ENCODE measurements around the gene MTAP. TPM values are rescaled to one million over a fixed set of nuclear protein-coding genes. Genes with fewer than 3 reads are reported as not detected.

MTAP gene
- total and polyA plus RNA-seq, 2 of the 13 experiments (the other 11 are each of a cell fraction or from before 2014, with no cell fraction given) = 16.7 to 51.2 TPM

DNA sequence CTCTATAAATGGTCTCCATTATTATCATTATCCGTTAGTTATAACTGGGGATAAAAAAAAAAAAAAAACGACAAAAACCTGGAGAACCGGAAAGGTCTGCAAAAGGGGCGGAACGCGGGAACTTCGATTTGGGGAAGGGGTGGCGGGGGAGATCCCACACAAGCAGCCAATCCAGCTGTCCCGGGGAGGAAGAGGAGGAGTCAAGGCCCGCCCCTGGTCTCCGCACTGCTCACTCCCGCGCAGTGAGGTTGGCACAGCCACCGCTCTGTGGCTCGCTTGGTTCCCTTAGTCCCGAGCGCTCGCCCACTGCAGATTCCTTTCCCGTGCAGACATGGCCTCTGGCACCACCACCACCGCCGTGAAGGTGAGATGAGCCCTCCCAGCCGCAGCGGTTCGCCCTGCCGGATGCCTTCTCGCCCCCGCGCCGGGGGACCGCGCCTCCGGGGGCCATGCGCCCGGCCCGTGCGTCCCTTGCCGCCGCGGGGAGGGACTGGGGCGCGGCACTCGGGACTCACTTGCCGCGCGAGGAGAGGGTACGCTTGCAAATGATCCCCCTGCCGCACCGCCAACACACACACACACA is at the start of gene MTAP (continued):
- TF ChIP-seq NFE2L2 (IDR thresholded peaks at IDR 0.05; ENCODE audit: low read length) = no peak
- TF ChIP-seq, protein P1, sequence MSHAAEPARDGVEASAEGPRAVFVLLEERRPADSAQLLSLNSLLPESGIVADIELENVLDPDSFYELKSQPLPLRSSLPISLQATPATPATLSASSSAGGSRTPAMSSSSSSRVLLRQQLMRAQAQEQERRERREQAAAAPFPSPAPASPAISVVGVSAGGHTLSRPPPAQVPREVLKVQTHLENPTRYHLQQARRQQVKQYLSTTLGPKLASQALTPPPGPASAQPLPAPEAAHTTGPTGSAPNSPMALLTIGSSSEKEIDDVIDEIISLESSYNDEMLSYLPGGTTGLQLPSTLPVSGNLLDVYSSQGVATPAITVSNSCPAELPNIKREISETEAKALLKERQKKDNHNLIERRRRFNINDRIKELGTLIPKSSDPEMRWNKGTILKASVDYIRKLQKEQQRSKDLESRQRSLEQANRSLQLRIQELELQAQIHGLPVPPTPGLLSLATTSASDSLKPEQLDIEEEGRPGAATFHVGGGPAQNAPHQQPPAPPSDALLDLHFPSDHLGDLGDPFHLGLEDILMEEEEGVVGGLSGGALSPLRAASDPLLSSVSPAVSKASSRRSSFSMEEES (CRISPR knock-in tag; IDR thresholded peaks at IDR 0.05) = no peak
- TF ChIP-seq KAT7 (CRISPR knock-in tag; IDR thresholded peaks at IDR 0.05; ENCODE audit: borderline replicate concordance) = no peak; the same call in 1 of the 2 replicates
- peak; percentile 46; the same call in 1 of the 2 replicates for TF ChIP-seq ZNF501 (CRISPR knock-in tag; IDR thresholded peaks at IDR 0.05)
- no peak for TF ChIP-seq MIER2 (CRISPR knock-in tag; IDR thresholded peaks at IDR 0.05)
- TF ChIP-seq NAIF1 (CRISPR knock-in tag; IDR thresholded peaks at IDR 0.05; ENCODE audit: borderline replicate concordance) = no peak
- no peak for TF ChIP-seq RORA (CRISPR knock-in tag; IDR thresholded peaks at IDR 0.05)
- TF ChIP-seq, protein P2, sequence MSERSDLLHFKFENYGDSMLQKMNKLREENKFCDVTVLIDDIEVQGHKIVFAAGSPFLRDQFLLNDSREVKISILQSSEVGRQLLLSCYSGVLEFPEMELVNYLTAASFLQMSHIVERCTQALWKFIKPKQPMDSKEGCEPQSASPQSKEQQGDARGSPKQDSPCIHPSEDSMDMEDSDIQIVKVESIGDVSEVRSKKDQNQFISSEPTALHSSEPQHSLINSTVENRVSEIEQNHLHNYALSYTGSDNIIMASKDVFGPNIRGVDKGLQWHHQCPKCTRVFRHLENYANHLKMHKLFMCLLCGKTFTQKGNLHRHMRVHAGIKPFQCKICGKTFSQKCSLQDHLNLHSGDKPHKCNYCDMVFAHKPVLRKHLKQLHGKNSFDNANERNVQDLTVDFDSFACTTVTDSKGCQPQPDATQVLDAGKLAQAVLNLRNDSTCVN (CRISPR knock-in tag; IDR thresholded peaks at IDR 0.05; ENCODE audit: borderline replicate concordance) = no peak
- TF ChIP-seq RCOR2 (CRISPR knock-in tag; IDR thresholded peaks at IDR 0.05) = no peak
- no peak for TF ChIP-seq SNAI1 (CRISPR knock-in tag; IDR thresholded peaks at IDR 0.05; ENCODE audit: borderline replicate concordance)
- no peak; the same call in 1 of the 2 replicates for TF ChIP-seq ZNF451 (CRISPR knock-in tag; IDR thresholded peaks at IDR 0.05)
- TF ChIP-seq, protein P3, sequence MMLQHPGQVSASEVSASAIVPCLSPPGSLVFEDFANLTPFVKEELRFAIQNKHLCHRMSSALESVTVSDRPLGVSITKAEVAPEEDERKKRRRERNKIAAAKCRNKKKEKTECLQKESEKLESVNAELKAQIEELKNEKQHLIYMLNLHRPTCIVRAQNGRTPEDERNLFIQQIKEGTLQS (CRISPR knock-in tag; IDR thresholded peaks at IDR 0.05) = no peak; the same call in 1 of the 2 replicates
- peak; percentile 18 for TF ChIP-seq TBL1XR1 (IDR thresholded peaks at IDR 0.05; ENCODE audit: borderline replicate concordance, low read length, partially characterized antibody)
- TF ChIP-seq ZNF720 (CRISPR knock-in tag; IDR thresholded peaks at IDR 0.05) = no peak
- TF ChIP-seq PRPF4 (IDR thresholded peaks at IDR 0.05; ENCODE audit: low read depth, low read length, poor library complexity, severe bottlenecking) = no peak
- TF ChIP-seq CHD4 (IDR thresholded peaks at IDR 0.05; ENCODE audit: borderline replicate concordance, low read length) = no peak
- TF ChIP-seq TSC22D2 (CRISPR knock-in tag; IDR thresholded peaks at IDR 0.05; ENCODE audit: borderline replicate concordance) = no peak
- TF ChIP-seq ZNF773 (CRISPR knock-in tag; IDR thresholded peaks at IDR 0.05; ENCODE audit: borderline replicate concordance) = no peak
- TF ChIP-seq HNRNPUL1 (IDR thresholded peaks at IDR 0.05; ENCODE audit: low read depth, low read length) = no peak
- TF ChIP-seq CBX1 (IDR thresholded peaks at IDR 0.05; ENCODE audit: low read depth) = no peak
- no peak for TF ChIP-seq CHD2 (IDR thresholded peaks at IDR 0.05; ENCODE audit: low read depth, low read length)
- TF ChIP-seq ZFP82 (CRISPR knock-in tag; IDR thresholded peaks at IDR 0.05; ENCODE audit: borderline replicate concordance) = 0 out of 2 replicates have a peak, but pooled peaks have one; percentile 52
- TF ChIP-seq, protein P4, sequence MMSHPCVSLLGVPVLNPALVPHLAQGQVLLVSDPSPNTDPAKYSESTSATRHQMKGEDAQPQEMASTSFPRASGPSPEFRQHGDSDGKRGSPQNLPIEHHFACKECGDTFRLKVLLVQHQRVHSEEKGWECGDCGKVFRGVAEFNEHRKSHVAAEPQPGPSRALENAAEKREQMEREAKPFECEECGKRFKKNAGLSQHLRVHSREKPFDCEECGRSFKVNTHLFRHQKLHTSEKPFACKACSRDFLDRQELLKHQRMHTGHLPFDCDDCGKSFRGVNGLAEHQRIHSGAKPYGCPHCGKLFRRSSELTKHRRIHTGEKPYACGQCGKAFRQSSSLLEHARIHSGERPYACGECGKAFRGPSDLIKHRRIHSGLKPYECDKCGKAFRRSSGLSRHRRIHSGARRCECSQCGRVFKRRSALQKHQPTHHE (CRISPR knock-in tag; IDR thresholded peaks at IDR 0.05; ENCODE audit: borderline replicate concordance) = no peak; the same call in 1 of the 2 replicates
- TF ChIP-seq, protein P5, sequence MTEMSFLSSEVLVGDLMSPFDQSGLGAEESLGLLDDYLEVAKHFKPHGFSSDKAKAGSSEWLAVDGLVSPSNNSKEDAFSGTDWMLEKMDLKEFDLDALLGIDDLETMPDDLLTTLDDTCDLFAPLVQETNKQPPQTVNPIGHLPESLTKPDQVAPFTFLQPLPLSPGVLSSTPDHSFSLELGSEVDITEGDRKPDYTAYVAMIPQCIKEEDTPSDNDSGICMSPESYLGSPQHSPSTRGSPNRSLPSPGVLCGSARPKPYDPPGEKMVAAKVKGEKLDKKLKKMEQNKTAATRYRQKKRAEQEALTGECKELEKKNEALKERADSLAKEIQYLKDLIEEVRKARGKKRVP (CRISPR knock-in tag; IDR thresholded peaks at IDR 0.05) = peak in 1 of 2 experiments; percentile 37; a peak in 2 of 4 replicates
- no peak for TF ChIP-seq ZMYM3 (CRISPR knock-in tag; IDR thresholded peaks at IDR 0.05)
- peak; percentile 83 for TF ChIP-seq ATF7-NPFF (CRISPR knock-in tag; IDR thresholded peaks at IDR 0.05; ENCODE audit: low read depth)
- TF ChIP-seq HOXA5 (CRISPR knock-in tag; IDR thresholded peaks at IDR 0.05) = peak; percentile 51; the same call in 1 of the 2 replicates
